HK-2 (cell line): ENCODE data around the gene APOBEC3F.
"Not testable (repeated sequence)": the region's sequence is repeated elsewhere in the genome, so short reads cannot be mapped to it uniquely, and the experiment has no call there.

Experiments used
- DNase-seq: peaks from one replicate; pipeline ENCODE4 v3.0.0-alpha.2; 2018; ENCODE audit not compliant: unreplicated experiment

APOBEC3F gene

DNA sequence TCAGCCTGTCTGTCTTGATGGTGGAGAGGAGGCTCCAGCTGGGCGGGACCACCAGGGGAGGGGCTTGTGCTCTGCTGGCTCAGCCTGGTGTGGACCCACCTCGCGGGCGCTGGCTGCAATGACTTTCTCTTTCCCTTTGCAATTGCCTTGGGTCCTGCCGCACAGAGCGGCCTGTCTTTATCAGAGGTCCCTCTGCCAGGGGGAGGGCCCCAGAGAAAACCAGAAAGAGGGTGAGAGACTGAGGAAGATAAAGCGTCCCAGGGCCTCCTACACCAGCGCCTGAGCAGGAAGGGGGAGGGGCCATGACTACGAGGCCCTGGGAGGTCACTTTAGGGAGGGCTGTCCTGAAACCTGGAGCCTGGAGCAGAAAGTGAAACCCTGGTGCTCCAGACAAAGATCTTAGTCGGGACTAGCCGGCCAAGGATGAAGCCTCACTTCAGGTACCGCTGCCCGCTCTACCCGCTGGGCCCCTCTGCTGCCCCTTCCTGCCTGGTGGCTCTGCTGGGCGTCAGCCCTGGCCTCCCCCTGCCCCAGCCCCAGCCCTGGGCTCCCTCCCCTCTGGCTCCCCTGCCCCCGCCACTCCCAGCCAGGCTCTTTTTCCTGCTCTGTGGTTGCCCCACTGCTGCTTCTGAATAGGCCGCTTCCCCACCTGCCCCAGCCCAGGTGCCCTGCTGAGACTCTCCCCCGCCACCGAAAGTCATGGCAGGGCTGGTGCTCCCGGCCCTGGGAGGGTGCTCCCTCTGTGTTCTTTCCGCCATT lies at the start of gene APOBEC3F:
Gene APOBEC3F, plus strand, starts transcription at position 327 of the 759 bp plus-strand sequence. Its CDS starts 97 bp downstream, at position 424.
- peak; percentile 33 for DNase-seq

DNA sequence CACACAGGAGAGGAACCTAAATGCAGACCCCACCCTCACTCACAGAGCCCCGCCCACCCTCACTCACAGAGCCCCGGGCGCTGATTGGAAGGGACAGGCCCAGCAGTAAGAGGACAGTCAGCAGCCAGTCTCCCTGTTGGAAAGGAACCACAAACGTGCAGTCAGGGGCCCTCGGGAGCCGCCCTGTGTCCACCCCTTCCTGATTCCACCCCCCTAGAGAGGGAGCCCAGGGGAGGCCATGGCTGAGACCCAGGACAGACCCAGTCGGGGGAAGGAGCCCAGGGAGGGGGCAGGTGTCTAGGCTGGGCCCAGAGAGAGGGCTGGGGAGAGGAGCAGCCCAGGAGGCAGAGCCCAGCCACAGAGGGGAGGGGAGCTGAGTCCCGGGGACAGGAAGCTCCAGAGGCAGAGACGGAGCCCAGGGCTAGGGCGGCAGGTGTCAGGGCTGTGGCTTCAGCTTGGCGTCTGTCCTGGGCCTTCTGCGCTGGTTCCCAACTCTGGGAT lies 47.7 kb upstream of the APOBEC3F start:
- DNase-seq, result not testable (repeated sequence)

DNA sequence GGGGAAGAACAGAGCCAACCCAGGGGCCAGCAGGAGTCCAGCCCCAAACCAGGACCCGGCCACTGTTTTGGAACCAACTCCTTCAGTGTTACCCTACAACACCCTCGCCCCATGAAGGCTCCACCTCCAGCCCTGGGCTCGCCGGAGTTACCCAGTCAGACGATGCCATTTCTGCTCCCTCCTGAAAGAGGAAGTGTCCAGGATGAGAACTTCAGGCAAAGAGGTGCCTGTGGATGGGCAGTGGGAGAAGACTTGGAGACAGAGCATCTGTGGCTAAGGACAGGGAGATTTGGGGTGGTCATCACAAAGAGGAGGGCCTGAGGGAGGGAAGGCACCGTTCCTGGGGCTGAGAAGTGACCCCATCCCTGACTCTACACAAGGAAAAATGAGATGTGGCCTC lies 44.6 kb upstream of the APOBEC3F start:
- no peak for DNase-seq

DNA sequence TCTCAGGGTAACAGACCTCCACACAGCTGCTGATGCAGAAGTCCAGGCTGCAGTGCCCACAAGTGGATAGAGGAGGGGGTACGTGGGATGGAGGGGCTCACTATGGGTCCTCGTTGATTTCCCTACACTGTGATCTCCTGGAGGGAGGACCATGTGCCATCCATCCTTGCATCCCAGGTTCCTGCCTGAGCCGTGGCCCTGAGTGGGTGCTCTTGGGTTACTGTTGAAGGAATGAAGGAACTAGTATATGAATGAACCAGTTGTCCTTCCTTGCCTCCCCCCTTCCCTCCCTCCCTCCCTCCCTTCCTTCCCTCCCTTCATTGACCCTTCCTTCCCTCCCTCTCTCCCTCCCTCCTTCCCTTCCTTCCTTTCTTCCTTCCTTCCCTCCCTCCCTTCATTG lies 43.1 kb upstream of the APOBEC3F start:
- no peak for DNase-seq

DNA sequence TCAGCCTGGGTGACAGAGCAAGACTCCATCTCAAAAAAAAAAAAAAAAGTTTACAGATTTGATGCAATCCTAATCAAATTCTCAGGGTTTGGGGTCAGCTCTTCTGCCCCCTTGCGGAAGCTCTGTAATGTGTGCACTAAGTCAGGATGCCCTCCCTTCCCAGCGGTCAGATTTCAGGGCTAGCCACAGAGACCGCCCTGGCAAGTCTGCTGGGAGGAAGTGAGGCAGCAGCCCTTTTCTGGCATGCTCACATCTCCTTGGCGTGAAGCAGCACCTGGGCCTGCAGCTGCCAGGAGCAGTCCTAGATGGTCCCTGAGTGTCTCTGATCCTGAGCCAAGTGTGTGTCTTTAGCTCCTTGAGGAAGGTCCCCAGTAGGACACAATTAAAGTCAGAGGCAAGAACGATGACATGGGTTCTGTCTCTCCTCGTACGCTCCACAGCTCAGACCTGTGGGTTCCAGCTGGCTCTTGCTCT lies 37.5 kb upstream of the APOBEC3F start:
- peak; percentile 70 for DNase-seq

DNA sequence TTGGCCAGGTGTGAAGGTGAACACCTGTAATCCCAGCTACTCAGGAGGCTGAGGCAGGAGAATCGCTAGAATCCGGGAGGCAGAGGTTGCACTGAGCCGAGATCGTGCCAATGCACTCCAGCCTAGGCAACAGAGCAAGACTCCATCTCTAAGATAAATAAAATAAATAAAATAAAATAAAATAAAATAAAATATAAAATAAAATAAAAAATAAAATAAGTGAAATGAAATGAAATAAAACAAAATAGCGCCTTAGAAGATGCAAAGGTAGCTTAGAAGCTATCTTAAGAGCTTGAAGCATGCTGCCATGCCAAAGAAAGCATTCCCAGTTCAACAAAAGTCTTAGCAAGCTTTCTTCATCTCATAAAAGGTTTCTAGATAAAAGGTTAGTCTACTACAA lies 33.5 kb upstream of the APOBEC3F start:
- DNase-seq, result no peak

DNA sequence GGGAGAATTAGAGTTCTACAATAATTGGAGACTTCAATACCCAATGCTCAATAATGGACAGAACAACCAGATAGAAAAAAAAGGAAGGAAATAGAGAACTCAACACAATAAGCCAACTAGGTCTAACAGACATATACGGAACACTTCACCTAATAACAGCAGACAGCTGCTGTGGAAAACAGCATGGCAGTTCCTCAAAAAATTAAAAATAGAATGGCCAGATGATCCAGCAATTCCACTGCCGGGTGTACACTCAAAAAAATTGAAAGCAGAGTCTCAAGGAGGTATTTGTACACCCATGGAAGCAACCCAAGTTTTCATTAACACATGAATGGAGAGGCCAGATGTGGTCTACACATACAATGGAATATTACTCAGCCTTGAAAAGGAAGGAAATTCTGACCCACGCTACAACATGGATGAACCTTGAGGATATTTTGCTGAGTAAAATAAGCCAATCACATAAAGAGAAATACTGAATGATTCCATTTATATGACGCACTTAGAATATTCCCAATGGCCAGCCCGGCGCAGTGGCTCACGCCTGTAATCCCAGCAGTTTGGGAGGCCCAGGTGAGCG lies 32.3 kb upstream of the APOBEC3F start:
- not testable (repeated sequence) for DNase-seq

DNA sequence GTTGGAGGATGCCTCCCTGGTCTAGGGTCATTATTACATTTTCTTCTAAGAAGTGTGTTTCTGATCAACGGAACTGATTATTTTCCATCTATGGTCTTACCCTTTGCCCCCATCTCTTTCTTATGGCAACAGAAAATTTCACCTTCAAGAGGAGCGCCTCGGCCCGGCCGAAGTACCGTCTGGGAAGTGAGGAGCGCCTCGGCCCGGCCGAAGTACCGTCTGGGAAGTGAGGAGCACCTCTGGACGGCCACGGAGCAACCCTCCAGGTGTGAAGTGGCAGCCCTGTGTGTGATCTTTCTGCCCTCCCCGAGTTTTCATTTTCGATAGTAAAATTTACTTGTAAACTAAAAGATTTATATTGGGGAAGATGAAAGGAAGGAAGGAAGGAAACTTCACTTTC lies 29.7 kb upstream of the APOBEC3F start:
- no peak for DNase-seq

DNA sequence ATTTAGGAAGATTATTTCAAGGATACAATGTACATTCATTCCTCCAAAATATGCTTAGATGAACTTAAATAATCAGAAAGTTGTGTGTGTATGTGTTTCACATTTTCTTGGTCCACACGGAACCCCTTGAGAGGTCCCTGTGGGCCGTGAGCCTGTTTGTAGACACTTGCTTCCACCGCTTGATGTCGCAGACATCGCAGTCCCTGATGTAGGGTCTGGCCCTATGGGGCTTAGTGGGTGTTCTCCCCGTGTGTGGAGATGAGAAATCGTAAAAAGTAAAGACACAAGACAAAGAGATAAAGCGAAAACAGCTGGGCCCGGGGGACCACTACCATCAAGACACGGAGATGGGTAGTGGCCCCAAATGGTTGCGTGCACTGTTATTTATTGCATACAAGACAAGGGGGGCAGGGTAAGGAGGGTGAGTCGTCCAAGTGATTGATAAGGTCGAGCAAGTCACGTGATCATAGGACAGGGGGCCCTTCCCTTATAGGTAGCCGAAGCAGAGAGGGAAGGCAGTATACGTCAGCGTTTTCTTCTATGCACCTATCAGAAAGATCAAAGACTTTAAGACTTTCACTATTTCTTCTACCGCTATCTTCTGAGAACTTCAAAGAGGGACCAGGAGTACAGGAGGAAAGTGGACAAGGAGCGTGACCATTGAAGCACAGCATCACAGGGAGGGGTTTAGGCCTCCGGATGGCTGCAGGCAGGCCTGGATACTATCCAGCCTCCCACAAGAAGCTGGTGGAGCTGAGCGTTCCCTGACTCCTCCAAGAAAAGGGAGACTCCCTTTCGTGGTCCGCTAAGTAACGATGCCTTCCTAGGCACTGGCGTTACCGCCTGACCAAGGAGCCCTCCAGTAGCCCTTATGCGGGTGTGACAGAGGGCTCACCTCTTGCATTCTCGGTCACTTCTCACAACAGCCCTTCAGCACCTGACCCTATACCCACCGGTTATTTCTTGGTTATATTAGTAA lies 27.8 kb upstream of the APOBEC3F start:
- no peak for DNase-seq

DNA sequence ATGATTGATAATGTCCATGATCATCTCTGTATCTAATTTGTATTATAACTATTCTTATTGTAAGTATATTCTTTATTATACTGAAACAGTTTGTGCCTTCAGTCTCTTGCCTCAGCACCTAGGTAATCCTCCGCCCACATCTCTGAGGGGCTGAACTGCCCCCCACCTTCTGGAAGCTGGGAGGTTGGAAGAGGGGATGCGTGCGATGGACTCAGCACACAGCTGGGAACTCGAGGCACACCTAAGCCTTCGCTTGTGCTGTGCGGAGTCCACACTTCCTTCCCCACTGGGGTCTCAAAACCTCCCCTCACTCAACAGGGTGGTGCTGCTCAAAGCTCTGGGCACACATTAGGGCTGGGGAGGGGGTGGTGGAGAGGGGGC lies 27.1 kb upstream of the APOBEC3F start:
- not testable (repeated sequence) for DNase-seq

DNA sequence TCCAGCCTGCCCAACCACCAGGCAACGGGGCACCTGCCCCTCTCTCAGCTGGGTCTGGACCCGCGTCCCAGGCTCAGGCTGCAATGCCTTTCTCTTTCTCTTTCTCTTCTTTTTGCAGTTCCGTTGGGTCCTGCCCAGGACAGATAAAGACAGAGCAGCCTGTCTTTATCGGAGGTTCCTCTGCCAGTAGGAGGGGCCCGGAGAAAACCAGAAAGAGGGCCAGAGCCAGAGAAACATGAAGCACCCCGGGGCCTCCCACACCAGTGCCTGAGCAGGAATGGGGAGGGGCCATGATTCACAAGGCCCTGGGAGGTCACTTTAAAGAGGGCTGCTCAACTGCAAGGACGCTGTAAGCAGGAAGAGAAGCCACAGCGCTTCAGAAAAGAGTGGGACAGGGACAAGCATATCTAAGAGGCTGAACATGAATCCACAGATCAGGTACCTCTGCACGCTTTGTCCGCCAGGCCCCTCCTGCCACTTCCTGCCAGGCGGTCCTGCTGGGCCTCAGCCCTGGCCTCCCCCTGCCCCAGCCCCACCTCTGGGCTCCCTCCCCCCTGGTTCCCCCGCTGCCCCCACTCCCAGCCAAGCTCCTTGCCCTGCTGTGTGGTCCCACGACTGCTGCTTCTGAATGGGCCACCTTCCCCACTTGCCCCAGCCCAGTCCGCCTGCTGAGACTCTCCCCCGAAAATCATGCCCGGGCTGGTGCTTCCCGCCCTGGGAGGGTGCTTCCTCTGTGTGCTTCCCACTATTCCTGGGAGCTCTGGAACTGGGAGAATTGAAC lies 26.5 kb upstream of the APOBEC3F start, which contains the start of gene APOBEC3C:
Gene APOBEC3C, plus strand, starts transcription at position 316 of the 781 bp plus-strand sequence. Its CDS starts 106 bp downstream, at position 422.
- peak; percentile 78 for DNase-seq

DNA sequence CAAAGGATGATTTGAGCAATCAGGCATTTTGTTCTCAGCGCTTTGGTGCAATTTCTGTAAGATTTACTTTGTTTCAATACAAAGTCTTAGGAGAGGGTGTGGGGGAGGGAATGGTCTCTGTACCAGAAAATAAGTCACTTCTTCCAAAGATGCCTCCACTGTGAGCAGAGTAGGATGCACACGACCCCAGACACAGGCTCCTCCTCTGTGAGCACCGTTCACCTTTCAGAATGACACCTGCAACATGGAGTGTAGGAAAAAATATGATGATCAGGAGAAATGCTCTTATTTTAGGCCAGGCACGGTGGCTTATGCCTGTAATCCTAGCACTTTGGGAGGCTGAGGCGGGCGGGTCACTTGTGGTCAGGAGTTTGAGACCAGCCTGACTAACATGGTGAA lies 25.9 kb upstream of the APOBEC3F start:
- not testable (repeated sequence) for DNase-seq

DNA sequence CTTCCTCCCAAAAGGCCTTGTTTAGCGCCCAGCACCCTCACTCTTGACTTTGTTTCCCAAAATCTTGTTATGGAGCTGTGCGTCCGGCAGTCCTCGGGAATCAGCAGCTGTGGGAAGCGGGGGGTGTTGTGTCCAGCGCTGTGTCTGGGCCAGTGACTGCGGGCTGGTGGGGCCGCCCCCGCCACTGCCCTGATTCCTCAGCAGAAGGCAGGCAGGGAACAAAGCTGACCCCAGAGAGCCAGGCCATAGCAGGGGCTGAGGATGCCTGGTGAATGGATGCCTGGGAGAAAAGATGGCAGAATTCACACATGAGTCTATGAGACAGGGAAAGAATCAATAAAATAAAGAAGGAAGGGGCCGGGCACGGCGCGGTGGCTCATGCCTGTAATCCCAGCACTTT lies 24.1 kb upstream of the APOBEC3F start:
- no peak for DNase-seq

DNA sequence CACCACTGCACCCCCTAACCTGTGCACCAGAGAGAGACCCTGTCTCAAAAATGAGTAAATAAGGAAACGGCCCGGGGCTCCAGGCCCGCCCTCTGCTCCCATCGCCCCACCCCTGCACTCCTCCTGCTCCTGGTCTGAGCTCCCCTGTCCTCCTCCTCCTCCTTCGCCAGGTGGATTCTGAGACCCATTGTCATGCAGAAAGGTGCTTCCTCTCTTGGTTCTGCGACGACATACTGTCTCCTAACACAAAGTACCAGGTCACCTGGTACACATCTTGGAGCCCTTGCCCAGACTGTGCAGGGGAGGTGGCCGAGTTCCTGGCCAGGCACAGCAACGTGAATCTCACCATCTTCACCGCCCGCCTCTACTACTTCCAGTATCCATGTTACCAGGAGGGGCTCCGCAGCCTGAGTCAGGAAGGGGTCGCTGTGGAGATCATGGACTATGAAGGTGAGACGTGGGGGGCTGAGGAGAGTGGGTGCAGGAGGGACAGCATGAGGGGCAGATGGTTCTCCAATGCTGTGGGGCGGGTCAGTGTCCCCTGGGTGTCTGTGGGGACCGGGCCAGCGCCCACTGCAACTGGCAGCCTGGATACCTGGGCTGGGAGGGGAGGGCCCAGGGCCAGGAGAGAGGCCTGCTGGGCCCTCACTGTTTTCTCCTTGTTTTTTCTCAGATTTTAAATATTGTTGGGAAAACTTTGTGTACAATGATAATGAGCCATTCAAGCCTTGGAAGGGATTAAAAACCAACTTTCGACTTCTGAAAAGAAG lies 22.9 kb upstream of the APOBEC3F start:
- DNase-seq, result no peak

DNA sequence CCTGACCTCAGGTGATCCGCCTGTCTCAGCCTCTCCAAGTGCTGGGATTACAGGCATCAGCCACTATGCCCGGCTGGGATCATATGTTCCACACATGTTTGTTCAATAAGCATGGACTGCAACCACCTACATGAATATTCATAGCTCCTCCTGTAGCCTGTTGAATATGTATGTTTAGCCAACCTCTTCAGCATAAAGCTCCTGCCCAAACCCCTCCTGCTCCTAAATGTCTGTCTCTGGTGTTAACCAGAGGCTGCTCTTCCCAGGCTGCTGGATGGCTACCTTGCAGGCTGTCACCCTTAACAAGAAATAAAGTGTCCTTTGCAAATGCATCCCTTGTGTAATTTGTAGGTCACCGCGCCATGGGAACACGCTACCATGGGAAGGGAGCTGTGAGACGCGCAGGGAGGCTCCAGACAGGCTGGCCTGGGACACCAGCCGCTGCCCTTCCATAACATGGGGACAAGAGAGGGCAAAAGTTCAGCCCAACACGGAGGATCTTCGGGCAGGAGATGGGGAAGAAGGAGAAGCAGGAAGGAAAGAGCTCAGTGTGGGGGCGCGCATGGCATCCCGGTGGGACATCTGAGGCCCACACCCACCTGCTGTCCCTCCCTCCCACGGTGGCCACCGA lies 20.5 kb upstream of the APOBEC3F start:
- DNase-seq, result not testable (repeated sequence)

DNA sequence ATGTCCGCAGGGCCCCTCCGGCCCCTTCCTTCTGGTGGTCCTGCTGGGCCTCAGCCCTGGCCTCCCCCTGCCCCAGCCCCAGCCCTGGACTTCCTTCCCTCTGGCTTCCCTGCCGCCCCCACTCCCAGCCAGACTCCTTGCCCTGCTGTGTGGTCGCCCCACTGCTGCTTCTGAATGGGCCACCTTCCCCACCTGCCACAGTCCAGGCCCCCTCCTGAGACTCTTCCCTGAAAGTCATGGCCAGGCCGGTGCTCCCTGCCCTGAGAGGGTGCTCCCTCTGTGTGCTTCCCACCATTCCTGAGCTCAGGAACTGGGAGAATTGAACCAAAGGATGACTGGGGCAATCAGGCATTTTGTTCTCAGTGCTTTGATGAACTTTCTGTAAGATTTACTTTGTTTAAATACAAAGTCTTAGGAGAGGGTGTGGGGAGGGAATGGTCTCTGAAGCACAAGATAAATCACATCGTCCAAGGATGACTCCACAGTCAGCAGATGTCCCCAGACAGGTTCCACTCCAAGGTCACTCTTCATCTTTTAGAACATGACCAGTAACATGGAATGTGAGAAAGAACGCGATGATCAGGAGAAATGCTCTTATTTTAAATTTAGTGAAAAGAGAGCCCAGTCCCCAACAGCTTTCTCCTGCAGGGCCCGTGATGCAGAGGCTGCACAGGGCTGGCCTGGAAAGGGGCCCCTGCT lies 19.0 kb upstream of the APOBEC3F start:
- DNase-seq, result no peak

DNA sequence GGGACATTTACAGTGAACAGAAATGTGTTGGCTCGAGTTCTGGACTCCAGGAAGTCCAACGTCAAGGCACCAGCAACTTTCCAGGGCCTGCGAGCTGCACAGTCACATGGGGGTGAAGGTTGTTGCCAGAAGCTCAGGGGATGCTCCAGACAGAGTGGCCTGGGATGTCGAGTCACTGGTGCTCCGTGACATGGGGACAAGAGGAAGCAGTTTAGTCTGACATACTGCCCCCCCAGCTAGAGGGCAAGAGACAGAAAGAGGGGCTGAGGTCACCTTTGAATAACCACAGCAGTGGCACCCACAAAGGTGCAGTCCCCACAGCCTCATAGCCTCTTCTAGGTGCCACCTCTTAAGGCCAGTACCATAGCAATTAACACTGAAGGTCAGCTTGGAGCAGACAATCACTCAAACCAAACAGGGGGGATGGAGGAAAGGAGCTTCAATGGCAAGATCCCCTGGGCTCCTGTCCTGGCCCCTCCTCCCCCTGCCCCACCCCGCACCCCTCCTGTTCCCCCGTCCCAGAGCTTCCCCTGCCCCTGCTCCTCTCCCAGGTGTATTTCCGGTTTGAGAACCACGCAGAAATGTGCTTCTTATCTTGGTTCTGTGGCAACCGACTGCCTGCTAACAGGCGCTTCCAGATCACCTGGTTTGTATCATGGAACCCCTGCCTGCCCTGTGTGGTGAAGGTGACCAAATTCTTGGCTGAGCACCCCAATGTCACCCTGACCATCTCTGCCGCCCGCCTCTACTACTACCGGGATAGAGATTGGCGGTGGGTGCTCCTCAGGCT lies 15.9 kb upstream of the APOBEC3F start:
- no peak for DNase-seq

DNA sequence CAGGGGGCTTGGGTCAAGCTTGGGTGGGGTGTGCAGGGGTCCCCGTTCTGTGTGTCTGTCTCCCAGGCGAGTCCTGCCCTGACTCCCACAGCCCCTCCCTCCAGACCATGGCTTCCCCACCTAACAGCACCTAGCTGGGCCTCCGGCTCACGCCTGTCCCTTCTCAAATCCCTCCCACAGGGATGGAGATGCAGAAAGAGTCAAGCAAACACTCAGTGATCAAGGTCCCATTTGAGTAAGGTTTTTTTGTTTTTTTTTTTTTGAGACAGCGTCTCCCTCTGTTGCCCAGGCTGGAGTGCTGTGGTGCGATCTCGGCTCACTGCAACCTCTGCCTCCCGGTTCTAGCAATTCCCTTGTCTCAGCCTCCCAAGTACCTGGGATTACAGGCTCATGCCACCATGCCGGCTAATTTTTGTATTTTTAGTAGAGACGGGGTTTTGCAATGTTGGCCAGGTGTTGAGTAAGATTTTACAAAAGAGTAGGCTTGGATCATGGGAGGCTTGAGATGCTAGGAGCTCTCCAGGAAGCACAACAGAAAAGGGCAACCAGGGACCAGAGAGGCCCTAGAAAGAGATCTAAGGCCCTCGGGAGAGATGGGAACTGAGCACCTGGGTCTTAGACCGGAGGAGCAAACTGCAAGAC lies 14.0 kb upstream of the APOBEC3F start:
- no peak for DNase-seq
